Vagina (tissue), 2 donors: Measurements from ENCODE around the gene HMBS.

Experiments
- CTCF ChIP-seq, 3 experiments: fragments of 450-650 bp in 2 of 3; fragments of 200-600 bp in 1 of 3; sonication (generic) in 1 of 3; IDR thresholded peaks; one replicate each; pipeline ENCODE4 v1.5.1; 2017 to 2019; ENCODE audit warnings: antibody characterized with exemption in 3 of 3, mild to moderate bottlenecking in 2 of 3, moderate library complexity in 2 of 3
- POLR2AphosphoS5 ChIP-seq, 2 donors: sonication (generic); formaldehyde crosslinking; IDR thresholded peaks; one replicate each; pipeline ENCODE4 v1.9.0; 2017; ENCODE audit warnings: antibody characterized with exemption in 2 of 2, mild to moderate bottlenecking in 2 of 2, low read depth in 1 of 2; ENCODE audit not compliant: insufficient read depth in 1 of 2

DNA sequence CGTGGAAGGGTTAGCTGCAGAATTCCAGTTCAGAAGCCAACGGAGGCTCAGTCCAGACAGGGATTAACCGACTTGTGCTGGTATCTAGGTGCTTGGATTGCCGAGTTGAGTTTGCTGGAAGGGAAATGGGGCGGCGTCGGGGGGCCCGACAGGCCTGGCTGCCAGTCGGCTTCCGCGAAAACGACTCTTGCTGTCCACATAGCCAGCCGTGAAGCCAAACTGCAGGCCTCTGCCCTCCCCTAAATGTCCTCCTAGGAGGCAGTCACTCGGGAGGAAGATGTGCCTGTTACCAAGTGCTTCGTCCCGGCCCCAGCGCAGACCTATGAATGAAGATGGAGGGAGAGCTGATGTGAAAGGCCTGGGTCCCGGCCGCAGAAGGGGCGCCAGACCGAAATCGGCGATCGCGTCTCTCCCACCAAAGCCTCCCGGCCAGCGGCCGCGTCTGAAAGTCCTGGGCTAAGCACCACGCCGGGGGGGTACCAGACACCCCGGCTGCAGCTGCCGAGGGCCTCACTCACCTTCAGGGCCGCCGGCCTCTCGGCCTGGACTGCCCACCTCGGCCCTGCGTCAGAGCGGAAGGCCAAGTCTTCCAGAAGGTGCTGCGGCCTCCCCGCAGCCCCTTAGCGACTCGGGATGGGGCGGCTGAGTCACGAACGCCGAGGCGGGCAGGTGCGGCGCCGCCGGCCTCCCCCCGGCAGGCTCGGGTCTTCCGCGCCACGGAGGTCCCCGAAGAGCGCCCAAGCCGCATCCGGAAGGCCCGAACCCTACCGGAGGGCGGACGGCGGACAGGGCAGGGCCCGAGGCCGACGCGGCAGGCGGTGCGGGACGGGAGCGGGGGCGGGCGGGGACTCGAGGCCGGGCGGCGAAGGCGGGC is 9.5 kb downstream of the HMBS start:
- TF ChIP-seq CTCF (IDR thresholded peaks at IDR 0.05): no peak
- TF ChIP-seq POLR2AphosphoS5 (IDR thresholded peaks at IDR 0.05; ENCODE audit: insufficient read depth in 1 of 2, low read depth in 1 of 2): peak in 1 of 2 donors; percentile 25
